Gastroesophageal sphincter (tissue), 4 donors: ENCODE results near the gene CHGA. TPM values are rescaled to one million over a fixed set of nuclear protein-coding genes. Genes with fewer than 3 reads are reported as not detected.

Experiments
- ATAC-seq: fragments of 150-250 bp; one replicate; pipeline ENCODE4 v1.9.1; 2016; ENCODE audit warnings: mild to moderate bottlenecking, moderate library complexity
- H3K27ac ChIP-seq, 4 donors: fragments of 200-600 bp; sonication (generic) in 3 of 4; 1 replicate in 3 of 4; 2 replicates in 1 of 4; pipeline ENCODE4 v1.5.1; 2016 to 2019
- H3K27me3 ChIP-seq: fragments of 200-600 bp; sonication (generic); one replicate; pipeline ENCODE4 v1.5.1; 2019
- H3K36me3 ChIP-seq, 2 donors: fragments of 200-600 bp; sonication (generic); one replicate each; pipeline ENCODE4 v1.5.1; 2019; ENCODE audit warnings: control low read depth in 1 of 2
- H3K4me1 ChIP-seq, 3 donors: fragments of 200-600 bp; sonication (generic); 1 replicate in 2 of 3; 2 replicates in 1 of 3; pipeline ENCODE4 v1.5.1; 2016 to 2019; ENCODE audit warnings: control low read depth in 2 of 3
- H3K4me3 ChIP-seq, 2 donors: fragments of 200-600 bp; sonication (generic); one replicate each; pipeline ENCODE4 v1.5.1; 2019; ENCODE audit warnings: mild to moderate bottlenecking in 1 of 2, moderate library complexity in 1 of 2
- H3K9me3 ChIP-seq, 3 donors: fragments of 200-600 bp; sonication (generic); one replicate each; pipeline ENCODE4 v1.5.1; 2017 to 2019; ENCODE audit warnings: control low read depth in 2 of 3
- EP300 ChIP-seq: sonication (generic); formaldehyde crosslinking; IDR thresholded peaks from one replicate; pipeline ENCODE4 v1.6.1; 2017; ENCODE audit warnings: antibody characterized with exemption, mild to moderate bottlenecking
- POLR2A ChIP-seq, 2 donors: fragments of 450-650 bp; IDR thresholded peaks; one replicate each; pipeline ENCODE4 v1.6.1; 2017; ENCODE audit warnings: antibody characterized with exemption in 2 of 2, mild to moderate bottlenecking in 2 of 2, moderate library complexity in 1 of 2
- POLR2AphosphoS5 ChIP-seq: sonication (generic); formaldehyde crosslinking; IDR thresholded peaks from one replicate; pipeline ENCODE4 v1.6.1; 2017; ENCODE audit warnings: antibody characterized with exemption
- WGBS, 2 donors: methylation state at CpG; one replicate each; pipeline ENCODE4 v1.1.5; 2018; ENCODE audit warnings: low coverage in 1 of 2; 5-methylcytosine and 5-hydroxymethylcytosine counted together
- total RNA-seq, 4 donors: library from RNA; depleted of rRNA; stranded (reverse); fragments of >200 nt; gene quantifications; one replicate each; pipeline ENCODE4 v1.1.0, GENCODE V29; 2016
- TF ChIP-seq, protein P1 (sequence below), 4 experiments: fragments of 200-600 bp in 2 of 4; fragments of 450-650 bp in 2 of 4; sonication (generic) in 1 of 4; IDR thresholded peaks; one replicate each; pipeline ENCODE4 v1.5.1; 2017 to 2019; ENCODE audit warnings: antibody characterized with exemption in 4 of 4, mild to moderate bottlenecking in 2 of 4, moderate library complexity in 2 of 4

CHGA gene
- total RNA-seq, 4 donors from 2014 or later, result 1.8 TPM; not detected in 1

DNA sequence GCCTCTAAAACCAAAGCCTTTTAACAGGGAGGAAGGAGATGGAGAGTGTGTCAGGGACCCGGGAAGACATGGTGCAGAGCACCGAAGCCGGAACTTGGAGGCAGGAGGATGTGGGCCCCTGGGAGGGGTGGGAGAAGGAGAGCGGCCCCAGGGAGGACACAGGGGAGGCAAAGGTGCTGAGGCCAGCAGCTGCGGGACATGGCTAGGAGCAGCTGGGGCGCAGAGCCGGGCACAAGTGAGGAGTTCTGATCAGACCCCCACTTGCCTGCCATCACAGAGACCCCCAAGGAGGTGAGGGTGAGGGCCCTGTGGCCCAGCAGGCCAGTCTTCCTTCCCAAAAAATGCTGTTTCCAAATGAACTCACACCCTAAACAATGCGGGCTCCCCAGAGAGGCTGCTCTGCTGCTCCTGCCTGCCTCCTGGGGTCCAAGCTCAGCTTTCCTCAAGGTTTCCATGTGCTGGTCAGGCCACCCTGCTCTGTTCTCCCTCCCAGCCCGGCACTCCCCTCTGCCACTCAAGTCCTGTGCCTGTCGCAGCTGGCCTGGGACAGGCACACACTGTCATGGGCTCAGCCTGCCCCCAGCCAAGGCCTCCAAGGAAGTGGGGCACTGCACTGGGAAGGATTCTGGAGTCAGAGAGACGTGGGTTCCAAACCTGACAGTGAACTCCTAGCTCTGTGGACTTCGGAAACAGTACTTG lies 24.0 kb downstream of the CHGA start:
- WGBS, 2 donors, result 80% methylated on average over 5 to 6 of the region's 12 CpGs
- H3K27me3 ChIP-seq, result no peaks in the 10 kb centered on the region
- ATAC-seq, result no peak
- no peak overlapping the region for H3K4me3 ChIP-seq
- peak overlapping the region in 1 of 4 donors; percentile 23 for H3K27ac ChIP-seq
- peaks cover 0 to 98% of the 10 kb centered on the region in 2 donors for H3K36me3 ChIP-seq
- TF ChIP-seq EP300, result no peak
- TF ChIP-seq POLR2A (IDR thresholded peaks at IDR 0.05), result no peak
- TF ChIP-seq, protein P1, sequence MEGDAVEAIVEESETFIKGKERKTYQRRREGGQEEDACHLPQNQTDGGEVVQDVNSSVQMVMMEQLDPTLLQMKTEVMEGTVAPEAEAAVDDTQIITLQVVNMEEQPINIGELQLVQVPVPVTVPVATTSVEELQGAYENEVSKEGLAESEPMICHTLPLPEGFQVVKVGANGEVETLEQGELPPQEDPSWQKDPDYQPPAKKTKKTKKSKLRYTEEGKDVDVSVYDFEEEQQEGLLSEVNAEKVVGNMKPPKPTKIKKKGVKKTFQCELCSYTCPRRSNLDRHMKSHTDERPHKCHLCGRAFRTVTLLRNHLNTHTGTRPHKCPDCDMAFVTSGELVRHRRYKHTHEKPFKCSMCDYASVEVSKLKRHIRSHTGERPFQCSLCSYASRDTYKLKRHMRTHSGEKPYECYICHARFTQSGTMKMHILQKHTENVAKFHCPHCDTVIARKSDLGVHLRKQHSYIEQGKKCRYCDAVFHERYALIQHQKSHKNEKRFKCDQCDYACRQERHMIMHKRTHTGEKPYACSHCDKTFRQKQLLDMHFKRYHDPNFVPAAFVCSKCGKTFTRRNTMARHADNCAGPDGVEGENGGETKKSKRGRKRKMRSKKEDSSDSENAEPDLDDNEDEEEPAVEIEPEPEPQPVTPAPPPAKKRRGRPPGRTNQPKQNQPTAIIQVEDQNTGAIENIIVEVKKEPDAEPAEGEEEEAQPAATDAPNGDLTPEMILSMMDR (IDR thresholded peaks at IDR 0.05), result no peak
- no peak for TF ChIP-seq POLR2AphosphoS5
- no peaks in the 10 kb centered on the region for H3K9me3 ChIP-seq
- peaks cover 0 to 43% (median 7%) of the 10 kb centered on the region in 3 donors for H3K4me1 ChIP-seq

DNA sequence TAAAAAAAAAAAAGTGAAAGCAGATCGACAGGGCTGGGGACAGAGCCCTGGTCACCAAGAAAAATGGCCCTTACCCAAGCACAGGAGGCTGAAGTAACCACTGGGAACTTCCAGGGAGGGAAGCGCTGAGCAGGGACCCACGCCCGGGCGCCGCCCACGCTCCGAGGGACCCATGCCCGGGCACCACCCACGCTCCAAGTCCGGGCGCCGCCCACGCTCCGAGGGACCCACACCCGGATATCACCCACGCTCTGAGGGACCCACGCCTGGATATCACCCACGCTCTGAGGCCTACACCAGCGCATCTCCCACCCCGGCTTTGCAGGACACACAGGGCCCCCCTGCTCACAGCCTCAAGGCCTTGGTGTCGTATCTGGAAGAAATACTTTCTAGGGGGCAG lies 25.7 kb downstream of the CHGA start:
- TF ChIP-seq EP300, result no peak
- TF ChIP-seq POLR2A (IDR thresholded peaks at IDR 0.05), result no peak
- TF ChIP-seq POLR2AphosphoS5, result no peak
- TF ChIP-seq, protein P1 (IDR thresholded peaks at IDR 0.05), result no peak
- Histone ChIP-seq H3K27me3 (no peaks in the 10 kb centered on the region), H3K27ac (no peak overlapping the region), H3K36me3 (peaks cover 0 to 90% of the 10 kb centered on the region in 2 donors), H3K4me3 (no peak overlapping the region), H3K4me1 (peaks cover 0 to 58% (median 11%) of the 10 kb centered on the region in 3 donors), H3K9me3 (no peaks in the 10 kb centered on the region)
- 78 to 88% methylated on average over 4 to 10 of the region's 22 CpGs for whole genome bisulfite sequencing, 2 donors
- no peak for ATAC-seq

DNA sequence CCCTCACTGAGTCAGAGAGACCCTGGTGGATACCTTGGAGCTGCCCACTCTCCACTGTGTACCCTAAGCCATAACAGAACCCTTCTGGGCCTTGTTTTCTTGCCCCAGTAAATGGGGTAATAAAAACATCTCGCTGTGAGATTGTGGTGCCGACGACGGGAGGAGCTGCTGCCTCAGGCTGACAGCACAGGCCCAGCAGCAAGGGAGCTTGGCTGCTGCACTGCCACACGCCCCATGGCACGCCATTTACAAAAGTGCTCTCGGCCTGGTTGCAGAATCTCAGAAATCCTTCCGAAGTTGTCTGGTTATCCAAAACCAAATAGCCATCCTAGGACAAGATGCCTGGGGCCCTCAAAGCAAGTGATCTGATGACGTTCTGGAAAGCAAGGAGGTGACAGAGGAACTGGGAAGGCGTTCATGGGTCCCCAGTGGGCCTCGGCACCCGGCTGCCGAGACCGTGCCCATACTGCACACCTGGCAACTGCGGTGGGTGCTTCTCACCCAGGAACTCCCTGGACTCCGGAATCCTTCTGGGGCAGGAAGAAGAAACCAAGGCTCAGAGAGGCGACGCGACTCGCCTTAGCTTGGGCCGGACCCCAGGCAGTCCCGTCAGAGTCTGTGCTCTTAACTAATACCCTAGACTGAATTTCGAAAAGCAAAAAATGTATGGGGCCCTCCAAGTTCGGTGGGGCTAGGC lies 26.7 kb downstream of the CHGA start:
- H3K27ac ChIP-seq, result peak overlapping the region in 2 of 4 donors; percentile 26 to 33
- 92% methylated on average over 6 of the region's 24 CpGs; no CpG with 5 or more reads in 1 of the 2 donors for WGBS, 2 donors
- peaks cover 0 to 89% of the 10 kb centered on the region in 2 donors for H3K36me3 ChIP-seq
- ATAC-seq, result no peak
- H3K9me3 ChIP-seq, result no peaks in the 10 kb centered on the region
- TF ChIP-seq POLR2A (IDR thresholded peaks at IDR 0.05), result no peak
- no peak for TF ChIP-seq EP300
- no peak for TF ChIP-seq POLR2AphosphoS5
- TF ChIP-seq, protein P1 (IDR thresholded peaks at IDR 0.05), result no peak
- H3K27me3 ChIP-seq, result no peaks in the 10 kb centered on the region
- peaks cover 0 to 58% (median 11%) of the 10 kb centered on the region in 3 donors for H3K4me1 ChIP-seq
- no peak overlapping the region for H3K4me3 ChIP-seq

DNA sequence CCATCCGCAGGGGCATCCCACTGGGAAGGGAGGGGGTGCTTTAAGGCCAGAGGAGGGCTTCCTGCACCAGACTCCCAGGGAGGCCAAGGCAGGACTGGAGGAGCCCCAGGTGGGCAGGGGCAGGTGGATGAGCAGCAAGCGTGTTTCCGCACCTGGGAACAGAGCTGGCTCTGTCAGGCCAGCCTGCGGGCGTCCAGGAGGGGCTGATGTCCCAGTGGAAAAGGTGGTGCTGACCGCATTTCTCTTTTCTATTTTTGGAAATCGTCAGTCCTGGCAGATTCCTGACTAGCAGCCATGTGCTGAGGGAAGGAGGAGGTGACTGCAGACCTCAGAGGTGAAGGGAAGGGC lies 27.2 kb downstream of the CHGA start:
- TF ChIP-seq, protein P1 (IDR thresholded peaks at IDR 0.05), result no peak
- TF ChIP-seq EP300 (no peak), POLR2A (IDR thresholded peaks at IDR 0.05) (no peak), POLR2AphosphoS5 (no peak)
- H3K4me1 ChIP-seq, result peaks cover 0 to 58% (median 11%) of the 10 kb centered on the region in 3 donors

More for the DNA sequence above, 27.2 kb downstream of the CHGA start:
- no peaks in the 10 kb centered on the region for H3K27me3 ChIP-seq
- no peaks in the 10 kb centered on the region for H3K9me3 ChIP-seq
- no peak for ATAC-seq
- H3K36me3 ChIP-seq, result peaks cover 0 to 88% of the 10 kb centered on the region in 2 donors
- 20 to 69% methylated on average over 1 to 4 of the region's 7 CpGs for WGBS, 2 donors
- H3K4me3 ChIP-seq, result no peak overlapping the region
- H3K27ac ChIP-seq, result peak overlapping the region in 2 of 4 donors; percentile 26 to 33
